GM12875 (cell line): ENCODE results near the gene PDCD1.

Experiments used
- H3K4me3 ChIP-seq: one replicate; pipeline ENCODE4 v1.5.1; 2011; ENCODE audit warnings: low read depth, low read length, control low read depth
- TF ChIP-seq, protein P1 (sequence below): IDR thresholded peaks from 2 replicates; pipeline ENCODE4 v1.5.1; 2011; ENCODE audit warnings: low read depth, mild to moderate bottlenecking, control low read depth, inconsistent platforms, low read length, moderate library complexity, borderline replicate concordance; ENCODE audit not compliant: insufficient read depth

Gene PDCD1

DNA sequence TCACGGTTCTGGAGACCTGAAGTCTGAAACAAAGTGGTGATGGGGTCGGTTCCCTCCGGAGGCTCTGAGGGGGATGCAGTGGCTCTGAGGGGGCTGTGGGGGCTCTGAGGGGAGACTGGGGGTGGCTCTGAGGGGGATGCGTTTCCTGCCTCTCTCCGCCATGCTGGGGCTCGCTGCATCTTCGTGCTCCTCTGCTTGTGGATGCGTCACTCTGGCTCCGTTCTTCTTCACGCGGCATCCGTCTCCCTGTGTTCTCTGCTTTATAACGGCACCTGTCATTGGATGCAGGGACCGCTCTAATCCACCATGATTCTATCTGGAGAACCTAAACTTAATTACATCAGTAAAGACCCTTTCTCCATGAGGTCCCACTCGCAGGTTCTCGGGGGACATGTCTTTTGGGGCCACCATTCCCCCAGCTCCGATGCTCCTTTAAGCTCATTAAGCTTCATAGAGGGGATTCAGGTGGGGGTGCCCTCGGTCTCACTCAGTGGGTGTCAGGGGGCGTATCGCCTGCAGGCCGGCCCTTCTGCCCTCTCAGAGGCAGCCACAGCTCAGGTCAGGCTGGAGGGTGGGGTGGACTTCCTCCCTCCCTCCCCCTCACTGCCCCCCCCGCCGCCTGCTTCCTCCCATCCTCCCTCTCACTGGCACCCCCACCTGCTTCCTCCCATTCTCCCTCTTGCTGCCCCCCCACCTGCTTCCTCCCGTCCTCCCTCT is 29.3 kb upstream of the PDCD1 start:
- TF ChIP-seq, protein P1, sequence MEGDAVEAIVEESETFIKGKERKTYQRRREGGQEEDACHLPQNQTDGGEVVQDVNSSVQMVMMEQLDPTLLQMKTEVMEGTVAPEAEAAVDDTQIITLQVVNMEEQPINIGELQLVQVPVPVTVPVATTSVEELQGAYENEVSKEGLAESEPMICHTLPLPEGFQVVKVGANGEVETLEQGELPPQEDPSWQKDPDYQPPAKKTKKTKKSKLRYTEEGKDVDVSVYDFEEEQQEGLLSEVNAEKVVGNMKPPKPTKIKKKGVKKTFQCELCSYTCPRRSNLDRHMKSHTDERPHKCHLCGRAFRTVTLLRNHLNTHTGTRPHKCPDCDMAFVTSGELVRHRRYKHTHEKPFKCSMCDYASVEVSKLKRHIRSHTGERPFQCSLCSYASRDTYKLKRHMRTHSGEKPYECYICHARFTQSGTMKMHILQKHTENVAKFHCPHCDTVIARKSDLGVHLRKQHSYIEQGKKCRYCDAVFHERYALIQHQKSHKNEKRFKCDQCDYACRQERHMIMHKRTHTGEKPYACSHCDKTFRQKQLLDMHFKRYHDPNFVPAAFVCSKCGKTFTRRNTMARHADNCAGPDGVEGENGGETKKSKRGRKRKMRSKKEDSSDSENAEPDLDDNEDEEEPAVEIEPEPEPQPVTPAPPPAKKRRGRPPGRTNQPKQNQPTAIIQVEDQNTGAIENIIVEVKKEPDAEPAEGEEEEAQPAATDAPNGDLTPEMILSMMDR: no peak
- no peak overlapping the region for H3K4me3 ChIP-seq

GRCh38 chr2:241886840-241887447 is 28.2 kb upstream of the PDCD1 start:
- H3K4me3 ChIP-seq: no peak overlapping the region

GRCh38 chr2:241885946-241886643 is 27.4 kb upstream of the PDCD1 start:
- H3K4me3 ChIP-seq: no peak overlapping the region
- TF ChIP-seq, protein P1: no peak

More at GRCh38 chr2:241886840-241887447, 28.2 kb upstream of the PDCD1 start:
- TF ChIP-seq, protein P1: no peak

GRCh38 chr2:241885291-241885945 is 26.7 kb upstream of the PDCD1 start:
- TF ChIP-seq, protein P1: no peak
- no peak overlapping the region for H3K4me3 ChIP-seq

- TF ChIP-seq, protein P1: no peak
- H3K4me3 ChIP-seq: no peak overlapping the region
Observed at GRCh38 chr2:241884951-241885290, 26.2 kb upstream of the PDCD1 start.

GRCh38 chr2:241882091-241882625 is 23.5 kb upstream of the PDCD1 start:
- peak overlapping the region; percentile 53 for H3K4me3 ChIP-seq

More at GRCh38 chr2:241882091-241882625, 23.5 kb upstream of the PDCD1 start:
- TF ChIP-seq, protein P1: peak; percentile 51
